HG02588 (cell line): ENCODE data around the gene TBPL2.
A peak's percentile ranks its signal among the peaks of the same experiment; 100 is the strongest.
"Not testable (repeated sequence)": the region's sequence is repeated elsewhere in the genome, so short reads cannot be mapped to it uniquely, and the experiment has no call there.

Source experiments
- ATAC-seq: cut with Tn5 transposase; IDR thresholded peaks from one replicate; pipeline ENCODE4 v1.9.1; 2021; ENCODE audit warnings: mild to moderate bottlenecking, moderate library complexity; ENCODE audit not compliant: unreplicated experiment

The TBPL2 gene

DNA sequence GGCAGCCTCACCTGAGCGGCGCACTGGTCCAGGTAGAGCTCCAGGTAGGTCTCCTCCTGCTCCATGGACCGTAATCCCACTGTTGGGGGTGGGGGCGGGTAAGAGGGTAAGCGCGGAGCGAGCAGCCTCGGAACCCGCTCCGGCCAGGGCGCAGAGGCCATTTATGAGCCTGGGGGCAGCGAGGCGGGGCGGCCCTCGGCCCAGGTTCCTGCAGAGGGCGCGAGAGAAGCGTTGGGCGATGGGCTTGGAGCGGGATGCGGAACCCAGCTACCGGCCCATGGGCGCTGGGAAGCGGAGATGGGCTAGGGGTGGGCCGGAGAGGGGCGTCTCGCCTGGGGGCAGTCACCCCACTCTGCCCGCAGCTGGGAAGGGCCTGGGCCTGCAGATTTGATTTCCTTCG, at the start of gene TBPL2:
TSS of gene TBPL2 (minus strand) at position 232 of the 400 bp plus-strand sequence. CDS start at position 65, 167 bp downstream.
- ATAC-seq = no peak

DNA sequence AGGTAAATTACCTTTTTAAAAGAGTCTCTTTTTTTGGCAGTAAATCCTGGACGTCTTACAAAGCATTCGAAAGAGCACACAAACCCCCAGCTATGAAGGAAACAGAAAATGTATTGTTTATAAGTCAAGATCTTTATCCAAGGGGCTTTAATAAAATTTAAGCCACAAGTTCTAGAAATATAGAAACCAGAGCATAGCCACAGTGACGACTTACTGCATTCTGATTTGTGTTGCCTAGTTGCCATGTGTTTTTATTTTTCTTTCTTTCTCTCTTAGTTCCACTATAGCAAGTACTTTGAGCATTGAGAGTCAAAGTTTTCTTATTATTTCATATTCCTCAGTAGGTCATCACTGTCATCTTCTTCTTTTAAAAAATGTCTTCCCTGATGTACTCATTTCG, 47.8 kb upstream of the TBPL2 start:
- no peak for ATAC-seq

DNA sequence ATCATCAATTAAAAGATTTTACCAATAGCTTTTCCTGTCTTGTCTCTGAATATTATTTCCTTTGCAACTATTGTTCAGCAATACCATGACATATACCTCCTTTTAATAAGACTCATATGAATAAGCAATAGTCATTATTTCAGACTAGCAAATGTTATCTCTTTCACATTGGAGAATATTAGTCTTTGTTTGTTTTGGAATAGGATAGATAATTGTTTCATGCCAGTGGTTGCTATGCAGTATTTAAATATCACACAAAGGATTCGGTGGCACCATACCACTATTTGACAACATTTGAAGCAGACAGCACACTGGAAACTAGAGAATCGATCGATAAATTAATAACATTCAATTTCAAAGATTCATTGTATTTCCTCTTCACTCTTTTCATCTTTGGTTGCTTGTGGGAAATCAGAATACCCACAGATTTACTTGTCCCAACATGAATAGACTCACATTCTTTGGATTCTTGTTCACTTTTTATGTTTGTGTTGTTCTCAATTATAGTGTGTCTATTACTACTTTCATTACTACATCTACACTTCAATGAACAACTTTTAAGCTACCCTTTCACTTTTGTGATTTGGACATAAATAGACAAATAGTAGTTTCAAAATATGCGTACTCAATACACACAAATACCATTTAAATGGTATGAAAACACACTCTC, 42.7 kb upstream of the TBPL2 start:
- no peak for ATAC-seq

DNA sequence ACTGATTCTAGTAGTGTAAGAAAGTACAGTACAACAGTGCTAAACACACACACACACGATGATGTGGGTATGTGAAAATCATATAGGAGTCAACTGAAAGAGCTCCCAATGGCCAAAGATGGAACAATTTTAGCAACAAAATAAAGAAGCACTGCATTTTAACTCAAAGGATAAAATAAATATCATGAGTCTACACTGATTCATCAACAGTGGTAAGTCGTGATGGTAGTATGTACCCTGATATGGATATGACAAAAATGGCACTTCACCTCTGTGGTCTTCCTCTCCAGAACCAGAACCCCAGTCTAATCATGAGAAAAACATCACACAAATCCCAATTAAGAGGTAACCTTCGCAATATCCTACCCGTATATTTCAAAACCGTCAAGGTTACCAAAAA, 41.4 kb upstream of the TBPL2 start:
- ATAC-seq = no peak

DNA sequence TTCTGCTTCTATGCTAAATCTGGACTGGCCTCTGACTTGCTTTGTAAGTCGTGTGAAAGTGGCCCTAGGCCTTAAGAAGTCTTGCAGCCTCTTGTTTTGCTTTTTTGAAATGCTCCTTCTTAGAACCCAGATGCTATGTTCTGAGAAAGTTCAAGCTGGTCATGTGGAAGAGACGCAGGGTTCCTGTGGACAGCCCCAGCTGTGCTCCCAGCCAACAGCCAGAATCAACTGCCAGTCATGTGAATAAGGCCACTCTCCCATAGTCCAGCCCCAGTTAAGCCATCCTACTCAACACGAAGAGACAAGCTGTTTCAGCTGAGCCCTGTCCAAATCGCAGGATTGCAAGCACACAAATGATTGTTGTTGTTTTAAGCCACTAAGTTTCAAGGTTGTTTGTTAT, 37.3 kb upstream of the TBPL2 start:
- no peak for ATAC-seq

DNA sequence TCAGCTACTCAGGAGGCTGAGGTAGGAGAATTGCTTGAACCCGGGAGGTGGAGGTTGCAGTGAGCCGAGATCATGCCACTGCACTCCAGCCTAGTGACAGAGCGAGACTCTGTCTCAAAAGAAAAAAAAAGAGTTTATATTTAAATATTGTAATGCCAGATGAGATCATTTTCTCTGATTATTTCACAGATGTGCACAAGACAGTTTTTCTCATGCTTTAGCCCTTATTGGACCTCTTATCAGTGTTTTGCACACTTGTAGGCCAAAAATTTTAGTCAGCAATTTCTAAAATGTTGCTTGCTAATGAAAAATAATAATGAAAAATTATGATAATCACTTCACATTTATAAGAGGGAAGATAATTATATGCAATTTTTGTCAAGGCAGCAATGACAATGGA, 36.0 kb upstream of the TBPL2 start:
- not testable (repeated sequence) for ATAC-seq

DNA sequence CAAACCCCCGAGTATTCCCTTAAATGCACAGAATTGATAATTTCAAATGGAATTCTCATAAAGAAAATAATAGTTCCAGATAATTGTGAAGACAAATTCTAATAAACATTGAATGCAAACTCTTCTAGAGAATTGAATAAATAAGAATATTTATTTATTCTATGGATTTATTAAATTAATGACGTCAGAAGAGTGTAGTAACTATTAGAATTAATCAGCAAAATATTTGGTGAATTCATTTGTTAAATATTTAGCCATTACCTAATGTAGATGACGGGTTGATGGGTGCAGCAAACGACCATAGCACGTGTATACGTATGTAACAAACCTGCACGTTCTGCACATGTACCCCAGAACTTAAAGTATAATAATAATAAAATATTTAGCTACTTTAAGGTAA, 33.4 kb upstream of the TBPL2 start:
- no peak for ATAC-seq

DNA sequence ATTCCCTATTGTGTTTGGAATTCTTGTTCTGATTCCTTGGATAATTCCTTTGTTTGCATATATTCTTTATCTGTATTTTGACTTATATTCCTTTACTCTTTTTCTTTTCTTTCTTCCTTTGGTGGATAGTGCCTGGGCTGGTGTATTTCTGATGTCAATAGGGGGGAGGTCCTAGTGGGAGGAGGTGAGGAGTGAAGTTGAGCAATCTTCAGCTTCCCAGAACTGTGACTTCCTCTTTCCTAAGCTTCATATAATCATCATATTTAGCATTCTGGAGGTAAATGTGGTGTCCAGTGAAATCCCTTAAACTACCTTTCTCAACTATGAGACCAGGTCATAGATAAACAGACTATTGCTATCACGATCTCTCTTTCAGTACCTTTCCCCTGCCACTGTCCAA, 29.6 kb upstream of the TBPL2 start:
- no peak for ATAC-seq

DNA sequence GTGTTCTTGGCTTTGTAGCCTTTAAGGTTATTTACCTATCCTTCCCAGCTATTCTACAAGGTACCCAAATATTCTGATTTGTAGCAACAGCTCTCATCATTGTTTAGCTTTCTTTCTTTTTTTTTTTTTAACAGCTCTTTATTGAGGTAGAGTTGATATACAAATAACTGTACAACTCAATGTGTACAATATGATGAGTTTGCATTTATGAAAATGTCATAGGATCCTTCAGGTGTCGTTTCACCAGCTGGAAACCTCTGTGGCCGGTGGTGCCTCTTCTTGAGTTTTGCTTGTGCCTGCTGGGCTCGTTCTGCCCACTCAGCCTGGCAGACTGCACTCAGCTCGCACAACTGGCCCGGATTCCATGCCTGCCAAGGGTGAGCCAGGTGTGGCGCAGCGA, 26.9 kb upstream of the TBPL2 start:
- ATAC-seq = no peak

DNA sequence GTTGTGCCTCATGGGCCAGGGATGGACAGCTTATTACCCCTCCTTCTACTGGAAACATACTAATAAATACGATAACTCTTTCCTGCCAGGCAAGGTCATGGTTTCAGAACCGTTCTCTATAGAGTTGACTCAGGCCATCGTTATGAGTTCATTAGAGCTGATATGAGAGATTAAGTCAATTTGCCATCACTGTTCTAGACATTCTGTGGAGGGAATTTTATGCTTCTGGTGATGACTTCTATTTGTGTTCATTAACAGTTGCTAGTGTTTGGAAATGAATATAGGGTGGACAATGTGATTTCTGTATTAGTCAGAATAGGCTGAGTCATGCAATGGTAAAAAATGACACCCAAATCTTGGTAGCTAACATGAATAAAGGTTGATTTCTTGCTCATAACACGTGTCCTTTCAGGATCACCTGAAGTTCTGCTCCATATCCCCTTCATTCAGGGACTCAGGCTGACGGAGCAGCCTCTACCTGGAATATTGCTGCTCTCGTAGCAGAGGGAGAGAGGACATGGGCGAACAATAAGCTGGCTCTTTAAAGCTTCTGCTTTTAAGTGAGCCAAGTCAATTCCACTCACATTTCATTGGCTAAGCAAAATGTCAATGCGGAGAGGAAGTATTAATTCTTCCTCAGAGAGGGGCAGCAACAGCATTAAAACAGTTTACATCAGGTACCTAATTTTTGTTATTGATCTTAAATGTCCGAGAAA, 18.5 kb upstream of the TBPL2 start:
- peak; percentile 84 for ATAC-seq

DNA sequence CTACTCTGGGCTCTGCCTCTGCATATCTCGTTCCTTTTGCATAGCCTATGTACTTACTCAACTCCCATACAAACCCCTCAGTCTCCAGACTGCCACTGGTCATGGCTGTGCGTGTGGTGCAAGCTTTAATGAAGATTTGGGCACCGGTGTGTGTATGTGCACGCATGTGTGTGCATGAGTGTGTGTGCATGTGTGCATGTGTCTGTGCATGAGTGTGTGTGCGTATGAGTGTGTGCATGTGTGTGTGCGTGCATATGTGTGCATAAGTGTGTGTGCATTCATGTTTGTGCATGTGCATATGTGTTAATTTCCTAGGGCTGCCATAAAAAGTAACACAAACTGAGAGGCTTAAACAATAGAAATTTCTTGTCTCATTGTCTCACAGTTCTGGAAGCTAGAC, 17.1 kb upstream of the TBPL2 start:
- ATAC-seq = no peak

DNA sequence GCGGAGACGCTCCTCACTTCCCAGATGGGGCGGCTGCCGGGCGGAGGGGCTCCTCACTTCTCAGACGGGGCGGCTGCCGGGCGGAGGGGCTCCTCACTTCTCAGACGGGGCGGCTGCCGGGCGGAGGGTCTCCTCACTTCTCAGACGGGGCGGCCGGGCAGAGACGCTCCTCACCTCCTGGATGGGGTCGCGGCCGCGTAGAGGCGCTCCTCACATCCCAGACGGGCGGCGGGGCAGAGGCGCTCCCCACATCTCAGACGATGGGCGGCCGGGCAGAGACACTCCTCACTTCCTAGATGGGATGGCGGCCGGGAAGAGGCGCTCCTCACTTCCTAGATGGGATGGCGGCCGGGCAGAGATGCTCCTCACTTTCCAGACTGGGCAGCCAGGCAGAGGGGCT, 16.0 kb upstream of the TBPL2 start:
- not testable (repeated sequence) for ATAC-seq

DNA sequence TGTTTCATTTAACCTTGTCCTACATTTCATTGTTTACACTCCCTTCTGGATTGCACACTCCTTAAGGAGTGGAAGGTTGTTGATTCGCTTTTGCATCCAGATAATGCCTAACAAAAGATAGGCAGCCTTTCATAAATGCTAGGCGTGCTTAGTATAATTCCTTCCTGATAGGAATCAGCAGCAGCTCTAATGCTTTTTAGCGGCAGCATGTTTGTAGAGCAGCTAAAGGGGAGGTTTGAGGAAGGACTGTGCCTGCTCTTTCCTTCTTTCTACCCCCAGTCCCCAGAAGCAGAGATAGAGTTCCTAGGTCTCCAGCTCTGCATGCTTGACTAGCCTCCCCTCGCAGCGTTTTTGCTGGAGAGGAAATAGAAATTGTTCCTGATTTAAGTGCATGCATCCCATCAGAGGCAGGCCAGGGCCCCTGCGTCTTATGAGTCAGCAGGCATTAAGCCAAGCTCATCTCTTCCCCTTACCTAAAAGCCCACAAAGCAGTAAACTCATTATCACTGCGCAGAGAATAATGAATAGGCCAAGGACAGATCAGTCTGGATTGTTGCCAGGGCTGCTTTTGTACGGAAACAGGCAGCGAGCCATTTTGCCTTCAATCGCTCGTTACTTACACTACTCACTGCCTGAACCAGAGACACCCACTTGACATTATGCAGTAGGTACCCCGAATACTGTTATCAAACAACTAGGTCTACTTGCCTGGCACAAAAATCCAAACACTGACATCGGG, 14.0 kb upstream of the TBPL2 start:
- no peak for ATAC-seq

DNA sequence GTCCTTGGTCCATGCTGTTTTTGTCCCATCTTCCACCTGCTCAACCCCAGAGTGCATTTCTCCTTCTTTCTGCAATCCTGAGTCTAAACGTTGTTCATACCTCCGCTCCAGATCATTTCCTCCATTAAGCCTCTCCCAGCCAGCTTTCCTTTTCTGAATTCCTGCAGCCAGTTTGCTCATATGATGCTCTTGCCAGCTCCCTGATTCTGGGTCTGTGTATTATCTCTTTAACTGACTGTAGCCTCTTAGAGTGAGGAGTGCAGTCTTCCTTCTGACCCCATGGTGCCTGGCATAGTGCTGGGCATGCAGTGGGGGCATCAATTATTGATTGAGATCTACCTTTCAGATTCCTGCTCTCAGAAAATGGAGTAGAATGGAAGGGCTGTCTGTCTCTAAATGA, 11.5 kb upstream of the TBPL2 start:
- ATAC-seq = no peak

DNA sequence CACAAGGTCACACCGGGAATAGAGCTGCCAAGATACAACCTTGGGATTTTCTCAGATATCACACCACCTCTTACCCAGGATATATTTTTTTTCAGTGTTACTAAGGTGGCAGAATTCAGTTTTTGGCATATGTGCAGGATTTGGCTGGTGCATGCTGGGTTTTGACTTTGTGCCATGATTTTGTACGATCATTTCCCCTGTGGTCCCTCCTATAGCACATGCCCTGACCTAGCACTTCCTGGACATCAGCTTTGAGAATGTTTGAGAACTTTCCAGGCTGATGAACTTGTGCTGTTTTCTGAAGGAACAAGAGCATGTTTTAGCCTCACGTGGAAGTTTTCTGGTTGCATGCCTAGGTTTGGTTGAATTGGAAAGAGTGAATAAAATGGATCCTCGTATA, 11.0 kb upstream of the TBPL2 start:
- ATAC-seq = no peak

DNA sequence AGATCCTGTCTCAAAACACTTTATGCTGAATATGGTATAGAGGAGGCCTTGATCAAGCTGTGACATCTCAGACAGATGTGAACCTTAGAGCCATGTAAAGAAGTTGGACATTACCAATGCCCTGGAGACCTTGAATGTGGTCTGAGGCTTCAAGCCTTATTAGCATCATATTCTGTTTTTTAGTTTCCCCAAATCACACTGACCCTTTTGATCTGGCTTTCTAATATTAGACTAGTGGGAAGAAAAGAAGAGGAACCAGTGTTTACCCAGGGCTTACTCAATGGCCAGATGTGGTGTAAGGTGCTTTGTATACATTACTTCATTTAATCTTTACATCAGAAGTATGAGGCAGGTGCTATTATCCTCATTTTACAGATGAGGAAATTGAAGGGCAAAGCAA, 10.6 kb upstream of the TBPL2 start:
- ATAC-seq = no peak

DNA sequence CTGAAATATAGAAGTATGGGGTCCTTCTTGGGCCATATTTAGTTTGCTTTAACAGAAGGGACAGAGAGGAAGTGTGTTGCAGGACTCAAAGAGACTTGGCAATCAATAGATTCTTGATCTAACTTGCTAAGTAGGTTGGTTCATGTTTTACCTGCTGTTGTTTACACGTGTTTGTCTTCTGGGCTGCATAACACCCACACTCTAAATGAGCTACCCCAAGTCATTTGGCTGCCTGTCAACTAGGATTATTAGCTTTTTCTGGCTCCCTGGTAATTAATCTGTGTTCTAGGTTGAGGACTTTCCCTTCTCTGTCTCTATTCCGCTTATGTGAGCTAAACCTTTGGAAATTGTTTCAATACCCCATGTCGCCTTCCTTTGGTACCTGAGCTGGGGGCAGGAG, 10.1 kb upstream of the TBPL2 start:
- no peak for ATAC-seq

DNA sequence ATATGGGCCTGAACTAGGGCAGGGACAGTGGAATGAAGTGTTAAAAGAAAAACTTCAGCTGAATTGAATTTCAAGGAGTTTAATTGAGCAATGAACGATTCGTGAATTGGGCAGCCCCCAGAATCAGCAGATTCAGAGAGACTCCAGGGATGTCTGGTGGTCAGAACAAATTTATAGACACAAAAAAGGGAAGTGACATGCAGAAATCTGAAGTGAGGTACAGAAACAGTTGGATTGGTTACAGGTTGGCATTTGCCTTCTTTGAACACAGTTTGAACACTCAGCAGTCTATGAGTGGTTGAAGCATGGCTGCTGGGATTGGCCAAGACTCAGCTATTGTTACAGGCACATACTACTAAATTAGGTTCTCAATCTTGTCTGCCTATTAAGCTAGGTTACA, 9.7 kb upstream of the TBPL2 start:
- ATAC-seq = no peak

DNA sequence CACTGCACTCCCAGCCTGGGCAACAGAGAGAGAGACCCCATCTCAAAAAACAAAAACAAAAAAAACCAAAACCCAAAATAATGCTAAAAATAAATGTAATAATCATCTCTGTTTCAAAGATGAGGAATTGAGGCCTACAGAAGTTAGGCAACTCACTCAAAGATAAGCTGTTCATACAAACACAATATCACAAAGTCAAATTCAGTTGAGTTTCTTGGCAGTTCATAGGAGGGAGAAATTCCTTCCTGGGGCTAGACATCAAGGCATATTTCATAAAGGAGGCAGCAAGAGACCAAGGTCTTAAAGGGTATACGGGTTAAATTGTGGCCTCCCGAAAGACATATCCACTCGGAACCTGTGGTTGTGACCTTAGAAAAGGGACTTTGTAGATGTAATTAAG, 8.7 kb upstream of the TBPL2 start:
- ATAC-seq = no peak

DNA sequence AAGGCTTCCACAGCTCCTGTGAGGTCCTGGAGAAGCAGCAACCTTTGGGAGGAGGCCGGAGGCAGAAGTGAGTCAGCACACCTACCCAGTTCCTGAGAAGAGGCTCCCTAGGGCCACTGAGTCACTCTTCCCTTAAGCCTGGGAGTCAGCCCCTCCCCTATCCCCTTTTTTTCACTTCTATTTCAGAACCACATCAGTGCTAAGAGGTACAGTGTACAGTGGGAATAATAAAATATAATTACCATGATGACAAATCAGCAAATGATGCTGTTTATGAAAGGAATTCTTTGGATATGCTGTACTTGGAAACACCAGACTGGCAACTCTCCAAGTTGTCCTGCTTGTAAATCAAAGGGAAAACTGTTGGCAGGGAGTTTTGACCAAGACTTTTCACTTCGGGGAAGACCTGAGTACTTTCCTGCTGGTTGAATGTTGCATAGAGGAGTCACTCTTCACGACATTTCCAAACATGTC, 7.8 kb upstream of the TBPL2 start:
- no peak for ATAC-seq

DNA sequence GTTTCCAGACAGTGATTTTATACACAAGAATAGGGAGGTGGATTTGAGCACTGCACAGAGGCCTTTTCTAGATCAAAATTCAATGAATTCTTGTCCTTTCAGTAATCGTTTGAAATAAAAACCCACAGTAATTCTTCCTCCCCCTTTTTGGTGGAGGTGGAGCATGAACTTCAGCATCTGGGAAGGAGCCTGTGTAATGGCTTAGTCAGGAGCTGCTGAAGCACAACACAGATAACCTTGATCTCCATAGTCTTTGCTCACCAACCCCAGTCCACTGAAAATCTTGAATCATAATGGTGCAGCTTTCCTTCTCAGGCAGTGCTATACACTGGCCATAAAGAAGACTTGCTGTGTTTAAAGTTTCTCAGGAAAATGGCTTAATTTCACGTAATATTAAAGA, 6.4 kb upstream of the TBPL2 start:
- ATAC-seq = no peak

DNA sequence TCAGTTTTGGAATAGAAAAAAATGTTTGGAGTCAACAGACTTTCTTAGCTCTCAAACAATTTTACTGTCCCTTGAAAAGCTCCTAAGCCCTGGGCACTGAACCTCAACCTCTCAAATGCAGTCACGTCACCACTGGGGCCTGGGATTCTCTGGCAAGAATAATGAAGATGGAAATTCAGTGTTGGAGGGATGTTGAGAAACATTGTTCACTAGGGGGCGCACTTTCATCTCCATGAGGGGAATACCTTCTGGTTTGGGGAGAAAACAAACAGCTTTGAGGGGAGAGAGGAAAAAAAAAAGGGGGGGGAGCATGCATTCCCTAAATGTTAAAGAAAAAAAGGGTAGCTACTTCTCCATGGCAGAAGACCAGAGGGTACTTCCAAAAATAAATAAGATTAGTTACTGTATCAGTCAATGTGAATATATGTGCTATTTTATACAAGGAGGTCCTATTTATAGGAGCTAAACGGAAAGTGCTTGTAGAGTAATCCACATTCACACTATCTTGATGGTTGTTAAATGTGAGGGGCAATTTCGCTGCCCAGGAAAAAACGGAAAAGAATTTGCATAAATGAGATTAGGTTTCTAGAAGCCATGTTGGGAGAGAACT, 5.8 kb upstream of the TBPL2 start:
- no peak for ATAC-seq
